HG02610 (cell line): ENCODE results near the gene TMPRSS11F.
"Not testable (repeated sequence)": the region's sequence is repeated elsewhere in the genome, so short reads cannot be mapped to it uniquely, and the experiment has no call there.

Source experiments
- ATAC-seq: cut with Tn5 transposase; IDR thresholded peaks from one replicate; pipeline ENCODE4 v1.9.1; 2021; ENCODE audit warnings: mild to moderate bottlenecking, moderate library complexity; ENCODE audit not compliant: unreplicated experiment

The TMPRSS11F gene

GRCh38 chr4:68129793-68130192, at the start of gene TMPRSS11F:
TMPRSS11F (minus strand) TSS chr4:68129869; CDS start chr4:68129820, 49 bp downstream.
- no peak for ATAC-seq

GRCh38 chr4:68176904-68177303, 47.2 kb upstream of the TMPRSS11F start:
- ATAC-seq, result no peak

- no peak for ATAC-seq
Observed at GRCh38 chr4:68176500-68176899, 46.8 kb upstream of the TMPRSS11F start.

- ATAC-seq, result peak; percentile 73
Observed at GRCh38 chr4:68175562-68176155, 46.0 kb upstream of the TMPRSS11F start.

- not testable (repeated sequence) for ATAC-seq
Observed at GRCh38 chr4:68174389-68174788, 44.7 kb upstream of the TMPRSS11F start.

- ATAC-seq, result not testable (repeated sequence)
Observed at GRCh38 chr4:68172147-68172546, 42.5 kb upstream of the TMPRSS11F start.

GRCh38 chr4:68167706-68168105, 38.0 kb upstream of the TMPRSS11F start:
- no peak for ATAC-seq

- no peak for ATAC-seq
Observed at GRCh38 chr4:68167166-68167565, 37.5 kb upstream of the TMPRSS11F start.

GRCh38 chr4:68163754-68164153, 34.1 kb upstream of the TMPRSS11F start:
- no peak for ATAC-seq

GRCh38 chr4:68162196-68162595, 32.5 kb upstream of the TMPRSS11F start:
- no peak for ATAC-seq

GRCh38 chr4:68152411-68152810, 22.7 kb upstream of the TMPRSS11F start:
- no peak for ATAC-seq

- no peak for ATAC-seq
Observed at GRCh38 chr4:68148800-68149685, 19.4 kb upstream of the TMPRSS11F start.

GRCh38 chr4:68147079-68147478, 17.4 kb upstream of the TMPRSS11F start:
- no peak for ATAC-seq

- ATAC-seq, result no peak
Observed at GRCh38 chr4:68145261-68145660, 15.6 kb upstream of the TMPRSS11F start.

- no peak for ATAC-seq
Observed at GRCh38 chr4:68141852-68142251, 12.2 kb upstream of the TMPRSS11F start.

GRCh38 chr4:68132342-68132741, 2.7 kb upstream of the TMPRSS11F start:
- ATAC-seq, result no peak

GRCh38 chr4:68124262-68124661, 5.4 kb downstream of the TMPRSS11F start:
- no peak for ATAC-seq

GRCh38 chr4:68123525-68123924, 6.1 kb downstream of the TMPRSS11F start:
- ATAC-seq, result no peak

- ATAC-seq, result no peak
Observed at GRCh38 chr4:68119921-68120320, 9.7 kb downstream of the TMPRSS11F start.

- no peak for ATAC-seq
Observed at GRCh38 chr4:68110441-68110840, 19.2 kb downstream of the TMPRSS11F start.

- ATAC-seq, result no peak
Observed at GRCh38 chr4:68109868-68110267, 19.8 kb downstream of the TMPRSS11F start.

- no peak for ATAC-seq
Observed at GRCh38 chr4:68082758-68083157, 46.9 kb downstream of the TMPRSS11F start.
